PC-9 (cell line): ENCODE data around the gene ZNF569. TPM values are rescaled to one million over a fixed set of nuclear protein-coding genes. Genes with fewer than 3 reads are reported as not detected.

Source experiments
- BruUV-seq: library from RNA; stranded (reverse); fragments of 400-500 nt; replicated peaks from 2 replicates; lab custom pipeline; 2021; lab: Mats Ljungman, UMichigan
- CTCF ChIA-PET: fragments of 300-600 bp; sonication (Branson Sonifier 250); formaldehyde crosslinking; loops from one replicate; lab custom pipeline; 2022; ENCODE audit warnings: antibody characterized with exemption; lab: Charles Lee
- POLR2A ChIA-PET: fragments of 300-600 bp; sonication (Branson Sonifier 250); formaldehyde crosslinking; loops from one replicate; lab custom pipeline; 2022; ENCODE audit warnings: antibody characterized with exemption; ENCODE audit not compliant: unreplicated experiment; lab: Charles Lee
- DNase-seq, 2 experiments: peaks; one replicate each; pipeline versions ENCODE4 v3.0.0 to v3.0.0-alpha.2; 2015 to 2022; ENCODE audit warnings: mixed read lengths in 1 of 2
- H2AFZ ChIP-seq: fragments of 200-600 bp; sonication (generic); 2 replicates; pipeline ENCODE4 v1.8.1; 2017; ENCODE audit warnings: antibody characterized with exemption
- H3F3A ChIP-seq: fragments of 200-600 bp; sonication (generic); 2 replicates; pipeline ENCODE4 v1.8.1; 2017; ENCODE audit warnings: antibody characterized with exemption, mild to moderate bottlenecking, low read depth; ENCODE audit not compliant: insufficient read depth
- H3K27ac ChIP-seq: fragments of 200-600 bp; sonication (generic); 2 replicates; pipeline ENCODE4 v1.6.1; 2016; ENCODE audit warnings: mixed run types
- H3K27me3 ChIP-seq: fragments of 200-600 bp; sonication (generic); 2 replicates; pipeline ENCODE4 v1.6.1; 2016; ENCODE audit warnings: low read depth, mixed run types; ENCODE audit not compliant: insufficient read depth
- H3K36me3 ChIP-seq: fragments of 200-600 bp; sonication (generic); 2 replicates; pipeline ENCODE4 v1.6.1; 2016; ENCODE audit warnings: low read depth, mixed run types
- H3K4me1 ChIP-seq: fragments of 200-600 bp; sonication (generic); replicated peaks from 2 replicates; pipeline ENCODE4 v1.6.1; 2016; ENCODE audit warnings: mixed run types; ENCODE audit not compliant: insufficient read depth
- H3K4me2 ChIP-seq: fragments of 200-600 bp; sonication (generic); 2 replicates; pipeline ENCODE4 v1.6.1; 2017; ENCODE audit warnings: mixed run types
- H3K4me3 ChIP-seq: fragments of 200-600 bp; sonication (generic); 2 replicates; pipeline ENCODE4 v1.6.1; 2016; ENCODE audit warnings: mixed run types
- H3K79me2 ChIP-seq: fragments of 200-600 bp; sonication (generic); 2 replicates; pipeline ENCODE4 v1.6.1; 2017; ENCODE audit warnings: low read depth, mixed run types
- H3K9me2 ChIP-seq: fragments of 200-600 bp; sonication (generic); 2 replicates; pipeline ENCODE4 v1.8.1; 2017; ENCODE audit warnings: mild to moderate bottlenecking; ENCODE audit not compliant: insufficient read depth
- H3K9me3 ChIP-seq: fragments of 200-600 bp; sonication (generic); 2 replicates; pipeline ENCODE4 v1.8.1; 2016; ENCODE audit warnings: low read depth; ENCODE audit not compliant: insufficient read depth
- H4K20me1 ChIP-seq: fragments of 200-600 bp; sonication (generic); 2 replicates; pipeline ENCODE4 v1.8.1; 2017; ENCODE audit not compliant: insufficient read depth
- EZH2 ChIP-seq: fragments of 200-600 bp; sonication (generic); IDR thresholded peaks from 2 replicates; pipeline ENCODE4 v1.8.0; 2017; ENCODE audit warnings: antibody characterized with exemption, low read depth
- intact Hi-C: fragments of 100-400 bp; cut with micrococcal nuclease; formaldehyde crosslinking; loops from one replicate; pipeline ENCODE4 v1.10.0; 2022; ENCODE audit not compliant: unreplicated experiment
- total RNA-seq: library from RNA; stranded (reverse); gene quantifications from 2 replicates; pipeline ENCODE4 v1.2.3, GENCODE V29; 2021
- TF ChIP-seq, protein P1 (sequence below): fragments of 200-600 bp; sonication (generic); conservative IDR thresholded peaks from 2 replicates; pipeline ENCODE4 v1.6.1; 2017; ENCODE audit warnings: mixed run types, antibody characterized with exemption, mild to moderate bottlenecking, moderate library complexity

ZNF569 gene
- total RNA-seq, 1 experiment from 2014 or later: 3.3 TPM

- CTCF ChIA-PET: no interaction called here
- peak overlapping the region; percentile 99 for H2AFZ ChIP-seq
- H4K20me1 ChIP-seq: no peaks in the 10 kb centered on the region
- no peaks in the 10 kb centered on the region for H3K27me3 ChIP-seq
- DNase-seq: no peak
- H3K4me2 ChIP-seq: peak overlapping the region; percentile 80
- H3K36me3 ChIP-seq: peaks cover 4% of the 10 kb centered on the region
- H3K9me2 ChIP-seq: no peaks in the 10 kb centered on the region
- 0 out of 2 replicates have a peak, but pooled peaks cover 15% of the 10 kb centered on the region for H3K9me3 ChIP-seq
- POLR2A ChIA-PET: interaction anchor here (0.5 to 0.7 kb wide), 4 partner anchors 143 to 1453 kb away, joined by 3 to 4 read pairs (median 3); partner anchors contain the start of gene ZNF565
- H3F3A ChIP-seq: no peaks in the 10 kb centered on the region
- H3K27ac ChIP-seq: peak overlapping the region; percentile 80
- TF ChIP-seq EZH2: no peak
- TF ChIP-seq, protein P1, sequence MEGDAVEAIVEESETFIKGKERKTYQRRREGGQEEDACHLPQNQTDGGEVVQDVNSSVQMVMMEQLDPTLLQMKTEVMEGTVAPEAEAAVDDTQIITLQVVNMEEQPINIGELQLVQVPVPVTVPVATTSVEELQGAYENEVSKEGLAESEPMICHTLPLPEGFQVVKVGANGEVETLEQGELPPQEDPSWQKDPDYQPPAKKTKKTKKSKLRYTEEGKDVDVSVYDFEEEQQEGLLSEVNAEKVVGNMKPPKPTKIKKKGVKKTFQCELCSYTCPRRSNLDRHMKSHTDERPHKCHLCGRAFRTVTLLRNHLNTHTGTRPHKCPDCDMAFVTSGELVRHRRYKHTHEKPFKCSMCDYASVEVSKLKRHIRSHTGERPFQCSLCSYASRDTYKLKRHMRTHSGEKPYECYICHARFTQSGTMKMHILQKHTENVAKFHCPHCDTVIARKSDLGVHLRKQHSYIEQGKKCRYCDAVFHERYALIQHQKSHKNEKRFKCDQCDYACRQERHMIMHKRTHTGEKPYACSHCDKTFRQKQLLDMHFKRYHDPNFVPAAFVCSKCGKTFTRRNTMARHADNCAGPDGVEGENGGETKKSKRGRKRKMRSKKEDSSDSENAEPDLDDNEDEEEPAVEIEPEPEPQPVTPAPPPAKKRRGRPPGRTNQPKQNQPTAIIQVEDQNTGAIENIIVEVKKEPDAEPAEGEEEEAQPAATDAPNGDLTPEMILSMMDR: no peak
- intact Hi-C loops: loop anchor here (2.0 kb wide), 1 partner anchor 89 kb away; the partner anchor contains the start of genes ZNF540 and ZNF571
- no peaks in the 10 kb centered on the region for H3K79me2 ChIP-seq
- no TSS peak for BruUV-seq
- no peaks in the 10 kb centered on the region for H3K4me1 ChIP-seq
- H3K4me3 ChIP-seq: peak overlapping the region; percentile 86
These were observed 38.7 kb upstream of the ZNF569 start for GRCh38 chr19:37505958-37506386.

DNA sequence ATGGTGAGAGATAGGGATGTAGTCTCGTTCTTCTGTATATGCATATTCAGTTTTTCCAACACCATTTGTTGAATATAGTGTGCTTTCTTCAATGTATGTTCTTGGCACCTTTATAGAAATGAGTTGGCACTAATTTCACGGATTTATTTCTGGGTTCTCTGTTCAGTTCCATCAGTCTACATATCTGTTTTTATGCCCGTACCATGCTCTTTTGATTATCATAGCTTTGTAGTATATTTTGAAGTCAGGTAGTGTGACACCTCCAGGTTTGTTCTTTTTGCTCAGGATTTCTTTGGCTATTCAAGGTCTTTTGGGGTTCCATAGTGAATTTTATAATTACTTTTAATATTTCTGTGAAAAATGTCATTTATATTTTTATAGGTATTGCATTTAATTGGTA lies 25.0 kb upstream of the ZNF569 start:
- no peak for DNase-seq
- no TSS peak for BruUV-seq
- H3K4me3 ChIP-seq: no peak overlapping the region
- H3K9me3 ChIP-seq: peaks cover 20% of the 10 kb centered on the region
- no peaks in the 10 kb centered on the region for H3K79me2 ChIP-seq
- no peaks in the 10 kb centered on the region for H3K36me3 ChIP-seq
- H3K4me1 ChIP-seq: no peaks in the 10 kb centered on the region
- intact Hi-C loops: no loop called here
- H3K9me2 ChIP-seq: no peaks in the 10 kb centered on the region
- ChIA-PET CTCF (no interaction called here), POLR2A (no interaction called here)
- no peak overlapping the region for H3K4me2 ChIP-seq
- no peak for TF ChIP-seq EZH2
- TF ChIP-seq, protein P1: no peak
- no peaks in the 10 kb centered on the region for H3F3A ChIP-seq
- no peak overlapping the region for H3K27ac ChIP-seq
- H2AFZ ChIP-seq: no peak overlapping the region
- no peaks in the 10 kb centered on the region for H4K20me1 ChIP-seq
- no peaks in the 10 kb centered on the region for H3K27me3 ChIP-seq

DNA sequence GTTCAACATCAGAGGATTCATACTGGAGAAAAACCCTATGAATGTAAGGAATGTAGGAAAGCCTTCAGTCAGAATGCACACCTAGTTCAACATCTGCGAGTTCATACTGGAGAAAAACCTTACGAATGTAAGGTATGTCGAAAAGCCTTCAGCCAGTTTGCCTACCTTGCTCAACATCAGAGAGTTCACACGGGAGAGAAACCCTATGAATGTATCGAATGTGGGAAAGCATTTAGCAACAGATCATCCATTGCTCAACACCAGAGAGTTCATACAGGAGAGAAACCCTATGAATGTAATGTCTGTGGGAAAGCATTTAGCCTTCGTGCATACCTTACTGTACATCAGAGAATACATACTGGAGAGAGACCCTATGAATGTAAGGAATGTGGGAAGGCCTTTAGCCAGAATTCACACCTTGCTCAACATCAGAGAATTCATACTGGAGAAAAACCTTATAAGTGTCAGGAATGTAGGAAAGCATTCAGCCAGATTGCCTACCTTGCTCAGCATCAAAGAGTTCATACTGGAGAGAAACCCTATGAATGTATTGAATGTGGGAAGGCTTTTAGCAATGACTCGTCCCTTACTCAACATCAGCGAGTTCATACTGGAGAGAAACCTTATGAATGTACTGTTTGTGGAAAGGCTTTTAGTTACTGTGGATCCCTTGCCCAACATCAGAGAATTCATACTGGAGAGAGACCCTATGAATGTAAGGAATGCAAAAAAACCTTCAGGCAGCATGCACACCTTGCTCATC lies 17.3 kb upstream of the ZNF569 start:
- DNase-seq: no peak
- no peak overlapping the region for H3K27ac ChIP-seq
- H3K36me3 ChIP-seq: peaks cover 14% of the 10 kb centered on the region; the same call in 1 of the 2 replicates
- no TSS peak for BruUV-seq
- POLR2A ChIA-PET: no interaction called here
- H3K4me3 ChIP-seq: no peak overlapping the region
- no peaks in the 10 kb centered on the region for H3F3A ChIP-seq
- intact Hi-C loops: no loop called here
- H3K27me3 ChIP-seq: no peaks in the 10 kb centered on the region
- H3K9me3 ChIP-seq: peaks cover 70% of the 10 kb centered on the region
- CTCF ChIA-PET: no interaction called here
- H2AFZ ChIP-seq: no peak overlapping the region
- no peak overlapping the region for H3K4me2 ChIP-seq
- H3K4me1 ChIP-seq: no peaks in the 10 kb centered on the region
- TF ChIP-seq EZH2: no peak
- TF ChIP-seq, protein P1: no peak
- no peaks in the 10 kb centered on the region for H3K9me2 ChIP-seq
- H3K79me2 ChIP-seq: no peaks in the 10 kb centered on the region
- H4K20me1 ChIP-seq: no peaks in the 10 kb centered on the region
